ENCODE results near the gene MGAT3. TPM values are rescaled to one million over a fixed set of nuclear protein-coding genes. Genes with fewer than 3 reads are reported as not detected.
A peak's percentile ranks its signal among the peaks of the same experiment; 100 is the strongest.

MGAT3 gene
- polyA plus RNA-seq, 3 donors, result 0.03 TPM; not detected in 2

- H3K9ac ChIP-seq (ENCODE audit: insufficient read depth, low read length, poor library complexity, severe bottlenecking), result no peak overlapping the region
- H3K36me3 ChIP-seq (replicated peaks in 1 of 2; ENCODE audit: control insufficient read depth in 1 of 2, insufficient read depth in 2 of 2, low read length in 2 of 2), result no peaks in the 10 kb centered on the region
- H3K4me2 ChIP-seq (replicated peaks; ENCODE audit: extremely low read depth, low read length, poor library complexity, severe bottlenecking), result peak overlapping the region; percentile 41
- no peak for DNase-seq
- H3K4me3 Mint-ChIP-seq, result no peak overlapping the region
- H3K27me3 Mint-ChIP-seq (ENCODE audit: low read depth in 3 of 3), result peaks cover 53 to 64% (median 55%) of the 10 kb centered on the region in 3 donors
- under 1% methylated on average over 30 of the region's 63 CpGs for WGBS (ENCODE audit: insufficient coverage)
- peaks cover 0 to 11% of the 10 kb centered on the region in 2 donors for H3K9me3 ChIP-seq (replicated peaks in 1 of 2; ENCODE audit: control insufficient read depth in 1 of 2, insufficient read depth in 1 of 2, low read length in 2 of 2)
- no peak overlapping the region for H2AFZ ChIP-seq (ENCODE audit: insufficient read depth, low read depth, low read length, poor library complexity, severe bottlenecking)
- intact Hi-C loops (cut with micrococcal nuclease), result no loop called here
- H3K27ac Mint-ChIP-seq, result no peak overlapping the region
- H3K79me2 ChIP-seq (ENCODE audit: insufficient read depth, low read length), result no peaks in the 10 kb centered on the region
- peaks cover 3 to 8% of the 10 kb centered on the region in 2 donors for H3K4me1 ChIP-seq (ENCODE audit: control insufficient read depth in 1 of 2, insufficient read depth in 2 of 2, low read length in 2 of 2)
- H4K20me1 ChIP-seq (ENCODE audit: insufficient read depth, low read length), result no peaks in the 10 kb centered on the region
- H3K9me3 Mint-ChIP-seq, result peaks cover 0 to 22% (median 16%) of the 10 kb centered on the region in 7 donors
- peaks cover 7 to 8% of the 10 kb centered on the region in 2 donors for H3K36me3 Mint-ChIP-seq
- H3K4me3 ChIP-seq (replicated peaks in 1 of 3; ENCODE audit: low read depth in 2 of 3, low read length in 3 of 3), result no peak overlapping the region
- peaks cover 18 to 46% of the 10 kb centered on the region in 2 donors for H3K27me3 ChIP-seq (ENCODE audit: control insufficient read depth in 2 of 2, insufficient read depth in 2 of 2, low read length in 2 of 2)
- H3K27ac ChIP-seq (ENCODE audit: low read depth in 1 of 2, low read length in 2 of 2), result no peak overlapping the region
- TF ChIP-seq, protein P1, sequence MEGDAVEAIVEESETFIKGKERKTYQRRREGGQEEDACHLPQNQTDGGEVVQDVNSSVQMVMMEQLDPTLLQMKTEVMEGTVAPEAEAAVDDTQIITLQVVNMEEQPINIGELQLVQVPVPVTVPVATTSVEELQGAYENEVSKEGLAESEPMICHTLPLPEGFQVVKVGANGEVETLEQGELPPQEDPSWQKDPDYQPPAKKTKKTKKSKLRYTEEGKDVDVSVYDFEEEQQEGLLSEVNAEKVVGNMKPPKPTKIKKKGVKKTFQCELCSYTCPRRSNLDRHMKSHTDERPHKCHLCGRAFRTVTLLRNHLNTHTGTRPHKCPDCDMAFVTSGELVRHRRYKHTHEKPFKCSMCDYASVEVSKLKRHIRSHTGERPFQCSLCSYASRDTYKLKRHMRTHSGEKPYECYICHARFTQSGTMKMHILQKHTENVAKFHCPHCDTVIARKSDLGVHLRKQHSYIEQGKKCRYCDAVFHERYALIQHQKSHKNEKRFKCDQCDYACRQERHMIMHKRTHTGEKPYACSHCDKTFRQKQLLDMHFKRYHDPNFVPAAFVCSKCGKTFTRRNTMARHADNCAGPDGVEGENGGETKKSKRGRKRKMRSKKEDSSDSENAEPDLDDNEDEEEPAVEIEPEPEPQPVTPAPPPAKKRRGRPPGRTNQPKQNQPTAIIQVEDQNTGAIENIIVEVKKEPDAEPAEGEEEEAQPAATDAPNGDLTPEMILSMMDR (IDR thresholded peaks at IDR 0.05), result no peak
- peaks cover 7% of the 10 kb centered on the region for H3K4me1 Mint-ChIP-seq
Observed at GRCh38 chr22:39457198-39457555, 365 bp downstream of the MGAT3 start.

GRCh38 chr22:39457556-39458443 lies 988 bp downstream of the MGAT3 start:
- H3K27me3 ChIP-seq (ENCODE audit: control insufficient read depth in 2 of 2, insufficient read depth in 2 of 2, low read length in 2 of 2), result peaks cover 18 to 46% of the 10 kb centered on the region in 2 donors
- H4K20me1 ChIP-seq (ENCODE audit: insufficient read depth, low read length), result no peaks in the 10 kb centered on the region
- under 1% methylated on average over 73 of the region's 83 CpGs for WGBS (ENCODE audit: insufficient coverage)
- H3K9ac ChIP-seq (ENCODE audit: insufficient read depth, low read length, poor library complexity, severe bottlenecking), result no peak overlapping the region
- intact Hi-C loops (cut with micrococcal nuclease), result no loop called here
- Mint-ChIP-seq H3K27me3 (ENCODE audit: low read depth in 3 of 3) (peaks cover 51 to 66% (median 55%) of the 10 kb centered on the region in 3 donors), H3K9me3 (peaks cover 0 to 22% (median 16%) of the 10 kb centered on the region in 7 donors), H3K27ac (no peak overlapping the region), H3K4me1 (peaks cover 13% of the 10 kb centered on the region), H3K36me3 (peaks cover 7 to 8% of the 10 kb centered on the region in 2 donors), H3K4me3 (peak overlapping the region; percentile 6 to 90)
- TF ChIP-seq, protein P1 (IDR thresholded peaks at IDR 0.05), result no peak
- DNase-seq, result no peak
- H3K4me2 ChIP-seq (replicated peaks; ENCODE audit: extremely low read depth, low read length, poor library complexity, severe bottlenecking), result peak overlapping the region; percentile 41
- H3K79me2 ChIP-seq (ENCODE audit: insufficient read depth, low read length), result no peaks in the 10 kb centered on the region
- peaks cover 0 to 11% of the 10 kb centered on the region in 2 donors for H3K9me3 ChIP-seq (replicated peaks in 1 of 2; ENCODE audit: control insufficient read depth in 1 of 2, insufficient read depth in 1 of 2, low read length in 2 of 2)
- H3K27ac ChIP-seq (ENCODE audit: low read depth in 1 of 2, low read length in 2 of 2), result no peak overlapping the region
- H2AFZ ChIP-seq (ENCODE audit: insufficient read depth, low read depth, low read length, poor library complexity, severe bottlenecking), result no peak overlapping the region
- no peak overlapping the region for H3K4me3 ChIP-seq (replicated peaks in 1 of 3; ENCODE audit: low read depth in 2 of 3, low read length in 3 of 3)
- H3K36me3 ChIP-seq (replicated peaks in 1 of 2; ENCODE audit: control insufficient read depth in 1 of 2, insufficient read depth in 2 of 2, low read length in 2 of 2), result no peaks in the 10 kb centered on the region
- peaks cover 9 to 11% of the 10 kb centered on the region in 2 donors for H3K4me1 ChIP-seq (ENCODE audit: control insufficient read depth in 1 of 2, insufficient read depth in 2 of 2, low read length in 2 of 2)
